Liver (tissue), 9 donors: Measurements from ENCODE around the gene IDI2. TPM values are rescaled to one million over a fixed set of nuclear protein-coding genes. Genes with fewer than 3 reads are reported as not detected.

Source experiments
- DNase-seq: peaks from one replicate; pipeline ENCODE4 v3.0.0-alpha.2; 2017; ENCODE audit warnings: low spot score
- H3K27ac ChIP-seq, 2 donors: one replicate each; pipeline ENCODE4 v1.7.0; 2013; ENCODE audit warnings: inconsistent platforms in 2 of 2, low read length in 2 of 2, control low read depth in 1 of 2, low read depth in 1 of 2, mild to moderate bottlenecking in 1 of 2
- H3K27me3 ChIP-seq, 4 donors: one replicate each; pipeline versions ENCODE4 v1.6.1 to v1.7.0; 2013; ENCODE audit warnings: low read length in 3 of 4, inconsistent platforms in 1 of 4, mild to moderate bottlenecking in 1 of 4, moderate library complexity in 1 of 4; ENCODE audit not compliant: control insufficient read depth in 4 of 4, insufficient read depth in 4 of 4
- H3K36me3 ChIP-seq, 4 donors: one replicate each; pipeline versions ENCODE4 v1.6.1 to v1.7.0; 2013; ENCODE audit warnings: low read length in 3 of 4, mild to moderate bottlenecking in 3 of 4, low read depth in 1 of 4, moderate library complexity in 1 of 4; ENCODE audit not compliant: control insufficient read depth in 4 of 4, insufficient read depth in 3 of 4
- H3K4me1 ChIP-seq, 4 donors: one replicate each; pipeline versions ENCODE4 v1.6.1 to v1.7.0; 2013; ENCODE audit warnings: low read length in 3 of 4, mild to moderate bottlenecking in 3 of 4, moderate library complexity in 1 of 4; ENCODE audit not compliant: control insufficient read depth in 4 of 4, insufficient read depth in 4 of 4
- H3K4me3 ChIP-seq, 3 donors: one replicate each; pipeline versions ENCODE4 v1.6.1 to v1.7.0; 2013; ENCODE audit warnings: low read length in 3 of 3, control low read depth in 1 of 3, low read depth in 1 of 3, mild to moderate bottlenecking in 1 of 3
- H3K9ac ChIP-seq, 2 donors: one replicate each; pipeline ENCODE4 v1.7.0; 2013; ENCODE audit warnings: low read length in 2 of 2, mild to moderate bottlenecking in 2 of 2, moderate library complexity in 2 of 2, control low read depth in 1 of 2, low read depth in 1 of 2
- H3K9me3 ChIP-seq, 4 donors: one replicate each; pipeline versions ENCODE4 v1.6.1 to v1.7.0; 2013; ENCODE audit warnings: low read length in 3 of 4; ENCODE audit not compliant: control insufficient read depth in 4 of 4
- FOXA1 ChIP-seq: IDR thresholded peaks from 2 replicates; pipeline ENCODE4 v1.6.1; 2016; ENCODE audit warnings: antibody characterized with exemption
- FOXA2 ChIP-seq: IDR thresholded peaks from 2 replicates; pipeline ENCODE4 v1.6.1; 2016; ENCODE audit warnings: antibody characterized with exemption
- HNF4A ChIP-seq, 2 donors: conservative IDR thresholded peaks; 2 replicates each; pipeline ENCODE4 v1.6.1; 2016; ENCODE audit warnings: antibody characterized with exemption in 2 of 2, mild to moderate bottlenecking in 2 of 2
- HNF4G ChIP-seq: IDR thresholded peaks from 2 replicates; pipeline ENCODE4 v1.6.1; 2016; ENCODE audit warnings: antibody characterized with exemption
- JUND ChIP-seq, 2 donors: IDR thresholded peaks; 2 replicates each; pipeline ENCODE4 v1.6.1; 2016; ENCODE audit warnings: antibody characterized with exemption in 2 of 2
- NR2F2 ChIP-seq: IDR thresholded peaks from 2 replicates; pipeline ENCODE4 v1.6.1; 2016; ENCODE audit warnings: antibody characterized with exemption
- RAD21 ChIP-seq, 2 donors: IDR thresholded peaks; 2 replicates each; pipeline ENCODE4 v1.6.1; 2016; ENCODE audit warnings: antibody characterized with exemption in 2 of 2, mild to moderate bottlenecking in 2 of 2
- RXRA ChIP-seq, 2 donors: IDR thresholded peaks; 2 replicates each; pipeline ENCODE4 v1.6.1; 2017 to 2018; ENCODE audit warnings: antibody characterized with exemption in 2 of 2, mild to moderate bottlenecking in 1 of 2
- SP1 ChIP-seq: IDR thresholded peaks from 2 replicates; pipeline ENCODE4 v1.6.1; 2018; ENCODE audit warnings: antibody characterized with exemption, mild to moderate bottlenecking
- TAF1 ChIP-seq: conservative IDR thresholded peaks from 2 replicates; pipeline ENCODE4 v1.6.1; 2016; ENCODE audit warnings: antibody characterized with exemption, mild to moderate bottlenecking
- YY1 ChIP-seq: IDR thresholded peaks from 2 replicates; pipeline ENCODE4 v1.6.1; 2016; ENCODE audit warnings: antibody characterized with exemption, mild to moderate bottlenecking
- WGBS: extraction: QIAGEN DNeasy Blood & Tissue Kit; methylation state at CpG from one replicate; pipeline ENCODE4 v1.1.7; 2013; 5-methylcytosine and 5-hydroxymethylcytosine counted together
- polyA plus RNA-seq, 2 donors: library from polyadenylated mRNA; stranded (reverse) in 1 of 2; unstranded in 1 of 2; fragments of 200-250 nt in 1 of 2; fragments of >200 nt in 1 of 2; fragmentation: Nextera tagmentation in 1 of 2; extraction: Ambion mirVana in 1 of 2; gene quantifications; one replicate each; pipeline versions ENCODE4 v1.2.1 to v1.2.3, GENCODE V29; 2013 to 2015
- total RNA-seq, 2 donors: library from RNA; depleted of rRNA; stranded (reverse); fragments of >200 nt; gene quantifications; one replicate each; pipeline ENCODE4 v1.2.3, GENCODE V29; 2014
- TF ChIP-seq, protein P1 (sequence below): IDR thresholded peaks from 2 replicates; pipeline ENCODE4 v1.6.1; 2016; ENCODE audit warnings: antibody characterized with exemption
- TF ChIP-seq, protein P2 (sequence below): IDR thresholded peaks from 2 replicates; pipeline ENCODE4 v1.6.1; 2016; ENCODE audit warnings: antibody characterized with exemption, mild to moderate bottlenecking
- TF ChIP-seq, protein P3 (sequence below): IDR thresholded peaks from 2 replicates; pipeline ENCODE4 v1.6.1; 2016; ENCODE audit warnings: antibody characterized with exemption
- TF ChIP-seq, protein P4 (sequence below): IDR thresholded peaks from 2 replicates; pipeline ENCODE4 v1.6.1; 2016; ENCODE audit warnings: antibody characterized with exemption
- TF ChIP-seq, protein P5 (sequence below): fragments of 150-350 bp; IDR thresholded peaks from 2 replicates; pipeline ENCODE4 v1.5.1; 2017; ENCODE audit warnings: improper control_type of control experiment, low read depth, low read length; ENCODE audit not compliant: missing input control
- donor health status: healthy.
- donor health status: healthy.
- donor health status: healthy.
- donor health status: healthy.
- donor health status: healthy.

IDI2 gene
- total and polyA plus RNA-seq, 4 donors = not detected

DNA sequence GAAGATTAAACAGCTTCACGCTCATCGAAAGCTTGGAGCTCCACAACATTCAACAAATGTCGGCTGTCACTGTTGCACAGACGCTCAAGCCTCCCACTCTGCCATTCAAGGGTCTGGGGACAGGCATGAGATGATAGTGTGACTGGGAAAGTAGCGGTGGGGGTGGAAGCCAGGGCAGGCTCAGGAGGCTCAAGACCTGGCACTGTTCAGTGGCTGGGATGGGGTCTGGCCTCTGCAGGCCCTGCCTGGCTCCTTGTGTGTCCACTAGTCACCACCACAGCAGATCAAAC, 50.9 kb downstream of the IDI2 start:
- peaks cover 0 to 23% (median 18%) of the 10 kb centered on the region in 4 donors for H3K4me1 ChIP-seq
- WGBS = 97% methylated on average over 5 of the region's 5 CpGs
- H3K27ac ChIP-seq = no peak overlapping the region
- no peak overlapping the region for H3K4me3 ChIP-seq
- no peaks in the 10 kb centered on the region for H3K27me3 ChIP-seq
- peaks cover 3 to 8% (median 5%) of the 10 kb centered on the region in 4 donors for H3K9me3 ChIP-seq
- TF ChIP-seq YY1 (no peak), FOXA2 (no peak), FOXA1 (no peak), HNF4A (conservative IDR thresholded peaks at IDR 0.05) (no peak), RXRA (IDR thresholded peaks at IDR 0.05) (no peak), HNF4G (no peak), TAF1 (no peak)
- TF ChIP-seq, protein P1, sequence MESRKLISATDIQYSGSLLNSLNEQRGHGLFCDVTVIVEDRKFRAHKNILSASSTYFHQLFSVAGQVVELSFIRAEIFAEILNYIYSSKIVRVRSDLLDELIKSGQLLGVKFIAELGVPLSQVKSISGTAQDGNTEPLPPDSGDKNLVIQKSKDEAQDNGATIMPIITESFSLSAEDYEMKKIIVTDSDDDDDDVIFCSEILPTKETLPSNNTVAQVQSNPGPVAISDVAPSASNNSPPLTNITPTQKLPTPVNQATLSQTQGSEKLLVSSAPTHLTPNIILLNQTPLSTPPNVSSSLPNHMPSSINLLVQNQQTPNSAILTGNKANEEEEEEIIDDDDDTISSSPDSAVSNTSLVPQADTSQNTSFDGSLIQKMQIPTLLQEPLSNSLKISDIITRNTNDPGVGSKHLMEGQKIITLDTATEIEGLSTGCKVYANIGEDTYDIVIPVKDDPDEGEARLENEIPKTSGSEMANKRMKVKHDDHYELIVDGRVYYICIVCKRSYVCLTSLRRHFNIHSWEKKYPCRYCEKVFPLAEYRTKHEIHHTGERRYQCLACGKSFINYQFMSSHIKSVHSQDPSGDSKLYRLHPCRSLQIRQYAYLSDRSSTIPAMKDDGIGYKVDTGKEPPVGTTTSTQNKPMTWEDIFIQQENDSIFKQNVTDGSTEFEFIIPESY = no peak
- TF ChIP-seq, protein P2, sequence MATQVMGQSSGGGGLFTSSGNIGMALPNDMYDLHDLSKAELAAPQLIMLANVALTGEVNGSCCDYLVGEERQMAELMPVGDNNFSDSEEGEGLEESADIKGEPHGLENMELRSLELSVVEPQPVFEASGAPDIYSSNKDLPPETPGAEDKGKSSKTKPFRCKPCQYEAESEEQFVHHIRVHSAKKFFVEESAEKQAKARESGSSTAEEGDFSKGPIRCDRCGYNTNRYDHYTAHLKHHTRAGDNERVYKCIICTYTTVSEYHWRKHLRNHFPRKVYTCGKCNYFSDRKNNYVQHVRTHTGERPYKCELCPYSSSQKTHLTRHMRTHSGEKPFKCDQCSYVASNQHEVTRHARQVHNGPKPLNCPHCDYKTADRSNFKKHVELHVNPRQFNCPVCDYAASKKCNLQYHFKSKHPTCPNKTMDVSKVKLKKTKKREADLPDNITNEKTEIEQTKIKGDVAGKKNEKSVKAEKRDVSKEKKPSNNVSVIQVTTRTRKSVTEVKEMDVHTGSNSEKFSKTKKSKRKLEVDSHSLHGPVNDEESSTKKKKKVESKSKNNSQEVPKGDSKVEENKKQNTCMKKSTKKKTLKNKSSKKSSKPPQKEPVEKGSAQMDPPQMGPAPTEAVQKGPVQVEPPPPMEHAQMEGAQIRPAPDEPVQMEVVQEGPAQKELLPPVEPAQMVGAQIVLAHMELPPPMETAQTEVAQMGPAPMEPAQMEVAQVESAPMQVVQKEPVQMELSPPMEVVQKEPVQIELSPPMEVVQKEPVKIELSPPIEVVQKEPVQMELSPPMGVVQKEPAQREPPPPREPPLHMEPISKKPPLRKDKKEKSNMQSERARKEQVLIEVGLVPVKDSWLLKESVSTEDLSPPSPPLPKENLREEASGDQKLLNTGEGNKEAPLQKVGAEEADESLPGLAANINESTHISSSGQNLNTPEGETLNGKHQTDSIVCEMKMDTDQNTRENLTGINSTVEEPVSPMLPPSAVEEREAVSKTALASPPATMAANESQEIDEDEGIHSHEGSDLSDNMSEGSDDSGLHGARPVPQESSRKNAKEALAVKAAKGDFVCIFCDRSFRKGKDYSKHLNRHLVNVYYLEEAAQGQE = no peak
- TF ChIP-seq, protein P3, sequence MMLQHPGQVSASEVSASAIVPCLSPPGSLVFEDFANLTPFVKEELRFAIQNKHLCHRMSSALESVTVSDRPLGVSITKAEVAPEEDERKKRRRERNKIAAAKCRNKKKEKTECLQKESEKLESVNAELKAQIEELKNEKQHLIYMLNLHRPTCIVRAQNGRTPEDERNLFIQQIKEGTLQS = no peak
- TF ChIP-seq, protein P4, sequence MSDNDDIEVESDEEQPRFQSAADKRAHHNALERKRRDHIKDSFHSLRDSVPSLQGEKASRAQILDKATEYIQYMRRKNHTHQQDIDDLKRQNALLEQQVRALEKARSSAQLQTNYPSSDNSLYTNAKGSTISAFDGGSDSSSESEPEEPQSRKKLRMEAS = no peak
- no peaks in the 10 kb centered on the region for H3K36me3 ChIP-seq
- DNase-seq = no peak
- no peak overlapping the region for H3K9ac ChIP-seq

DNA sequence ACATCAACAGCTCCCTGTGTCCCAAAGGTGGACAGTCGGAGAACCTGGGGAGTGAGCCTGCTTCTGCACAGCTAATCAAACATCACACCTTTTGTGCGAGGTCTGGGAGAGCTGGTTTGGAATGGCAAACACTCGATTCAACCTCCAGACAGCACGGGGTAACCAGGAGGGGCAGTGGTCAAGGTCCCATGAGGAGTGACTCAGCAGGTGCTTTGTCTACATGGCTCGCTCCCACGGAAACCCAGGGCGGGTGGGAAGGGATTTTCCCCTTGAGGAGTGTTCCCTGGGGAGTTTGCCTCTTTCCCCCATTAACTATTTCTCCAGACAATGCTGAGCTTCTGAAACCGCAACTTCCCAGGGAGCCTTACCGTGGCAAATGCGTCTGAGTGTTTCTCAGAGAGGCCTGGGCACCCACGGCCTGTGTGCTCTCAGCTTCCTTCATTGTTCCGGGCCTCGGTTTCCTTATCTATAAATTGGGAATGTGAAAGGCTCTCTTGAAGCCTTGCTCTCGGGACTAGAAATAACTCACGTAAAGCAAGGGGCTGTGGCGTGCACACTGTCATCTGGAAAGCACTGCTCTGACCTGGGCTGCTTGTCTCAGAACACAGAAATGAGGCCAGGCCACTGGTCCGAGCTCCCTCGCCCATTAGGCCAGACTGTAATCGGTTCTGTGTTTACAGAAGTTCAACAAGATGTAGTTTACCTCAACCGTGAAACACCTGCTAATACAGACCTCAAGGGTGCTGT, 51.4 kb downstream of the IDI2 start:
- DNase-seq = no peak

DNA sequence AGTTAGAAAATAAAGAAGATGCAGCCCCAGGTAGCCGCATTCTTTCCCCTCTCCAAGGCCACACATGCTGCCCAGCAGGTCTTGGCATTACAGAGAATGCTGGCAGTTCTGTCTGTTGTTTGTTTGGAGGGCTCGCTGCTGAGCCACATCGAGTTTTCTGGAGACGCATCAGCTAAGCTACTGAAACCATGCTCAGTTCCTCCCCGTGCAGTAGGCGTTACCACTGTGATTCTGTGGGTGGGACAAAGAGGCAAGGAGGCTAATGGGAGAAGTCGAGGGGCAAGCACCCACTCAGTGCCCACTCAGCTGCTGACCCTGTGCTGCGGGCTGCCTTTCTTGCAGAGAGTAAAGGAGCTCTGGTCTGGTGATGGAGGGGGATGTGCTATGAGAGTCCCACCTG, 52.9 kb downstream of the IDI2 start:
- H3K27ac ChIP-seq = no peak overlapping the region
- no peak for DNase-seq

More for the DNA sequence above, 51.4 kb downstream of the IDI2 start:
- Histone ChIP-seq H3K9me3 (peaks cover 1 to 7% (median 4%) of the 10 kb centered on the region in 4 donors), H3K27ac (no peak overlapping the region), H3K27me3 (no peaks in the 10 kb centered on the region), H3K36me3 (no peaks in the 10 kb centered on the region), H3K9ac (no peak overlapping the region), H3K4me1 (peaks cover 0 to 24% (median 18%) of the 10 kb centered on the region in 4 donors), H3K4me3 (no peak overlapping the region)
- 78% methylated on average over 20 of the region's 20 CpGs for whole genome bisulfite sequencing
- TF ChIP-seq YY1 = no peak
- no peak for TF ChIP-seq SP1
- no peak for TF ChIP-seq FOXA2
- no peak for TF ChIP-seq RXRA (IDR thresholded peaks at IDR 0.05)

More for the DNA sequence above, 52.9 kb downstream of the IDI2 start:
- Histone ChIP-seq H3K36me3 (no peaks in the 10 kb centered on the region), H3K27me3 (no peaks in the 10 kb centered on the region), H3K9ac (no peak overlapping the region), H3K4me3 (no peak overlapping the region), H3K4me1 (peaks cover 0 to 24% (median 18%) of the 10 kb centered on the region in 4 donors), H3K9me3 (no peaks in the 10 kb centered on the region)
- 91% methylated on average over 8 of the region's 8 CpGs for WGBS
- TF ChIP-seq HNF4G (no peak), HNF4A (conservative IDR thresholded peaks at IDR 0.05) (no peak), FOXA1 (no peak), JUND (IDR thresholded peaks at IDR 0.05) (no peak), RAD21 (IDR thresholded peaks at IDR 0.05) (no peak), NR2F2 (no peak), TAF1 (no peak)
- TF ChIP-seq, protein P1 = no peak
- TF ChIP-seq, protein P3 = no peak
- TF ChIP-seq, protein P5, sequence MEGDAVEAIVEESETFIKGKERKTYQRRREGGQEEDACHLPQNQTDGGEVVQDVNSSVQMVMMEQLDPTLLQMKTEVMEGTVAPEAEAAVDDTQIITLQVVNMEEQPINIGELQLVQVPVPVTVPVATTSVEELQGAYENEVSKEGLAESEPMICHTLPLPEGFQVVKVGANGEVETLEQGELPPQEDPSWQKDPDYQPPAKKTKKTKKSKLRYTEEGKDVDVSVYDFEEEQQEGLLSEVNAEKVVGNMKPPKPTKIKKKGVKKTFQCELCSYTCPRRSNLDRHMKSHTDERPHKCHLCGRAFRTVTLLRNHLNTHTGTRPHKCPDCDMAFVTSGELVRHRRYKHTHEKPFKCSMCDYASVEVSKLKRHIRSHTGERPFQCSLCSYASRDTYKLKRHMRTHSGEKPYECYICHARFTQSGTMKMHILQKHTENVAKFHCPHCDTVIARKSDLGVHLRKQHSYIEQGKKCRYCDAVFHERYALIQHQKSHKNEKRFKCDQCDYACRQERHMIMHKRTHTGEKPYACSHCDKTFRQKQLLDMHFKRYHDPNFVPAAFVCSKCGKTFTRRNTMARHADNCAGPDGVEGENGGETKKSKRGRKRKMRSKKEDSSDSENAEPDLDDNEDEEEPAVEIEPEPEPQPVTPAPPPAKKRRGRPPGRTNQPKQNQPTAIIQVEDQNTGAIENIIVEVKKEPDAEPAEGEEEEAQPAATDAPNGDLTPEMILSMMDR = no peak
- TF ChIP-seq, protein P4 = no peak
